Activated CD8-positive, alpha-beta memory T cell treated with anti-CD3 and anti-CD28 coated beads, Interleukin-2, amount 50 U/mL, for 1 hour (primary cell): Measurements from ENCODE around the gene DHX34.
"Not testable (repeated sequence)": the region's sequence is repeated elsewhere in the genome, so short reads cannot be mapped to it uniquely, and the experiment has no call there.

Experiments
- DNase-seq: peaks from one replicate; pipeline ENCODE4 v3.0.0-alpha.2; 2020; ENCODE audit errors: extremely low read depth

The DHX34 gene

GRCh38 chr19:47323872-47324271 is 25.2 kb upstream of the DHX34 start:
- no peak for DNase-seq

- DNase-seq, result no peak
Observed at GRCh38 chr19:47324502-47324901, 24.6 kb upstream of the DHX34 start.

GRCh38 chr19:47330466-47330869 is 18.6 kb upstream of the DHX34 start:
- DNase-seq, result no peak

GRCh38 chr19:47331490-47331889 is 17.6 kb upstream of the DHX34 start:
- no peak for DNase-seq

- no peak for DNase-seq
Observed at GRCh38 chr19:47331931-47332547, 17.1 kb upstream of the DHX34 start, which contains the start of gene C5AR2. C5AR2 (plus strand) TSS chr19:47332175; CDS start chr19:47340800, 8,625 bp downstream.

GRCh38 chr19:47336765-47337718 is 12.1 kb upstream of the DHX34 start:
- DNase-seq, result not testable (repeated sequence)

GRCh38 chr19:47339196-47339880 is 9.8 kb upstream of the DHX34 start:
- no peak for DNase-seq

GRCh38 chr19:47340477-47341208 is 8.5 kb upstream of the DHX34 start:
- DNase-seq, result no peak

- DNase-seq, result no peak
Observed at GRCh38 chr19:47341734-47342133, 7.4 kb upstream of the DHX34 start.

GRCh38 chr19:47343194-47343802 is 5.8 kb upstream of the DHX34 start:
- DNase-seq, result no peak

GRCh38 chr19:47344425-47344824 is 4.7 kb upstream of the DHX34 start:
- no peak for DNase-seq

GRCh38 chr19:47346024-47346423 is 3.1 kb upstream of the DHX34 start:
- DNase-seq, result not testable (repeated sequence)

- DNase-seq, result no peak
Observed at GRCh38 chr19:47350630-47351029, 1.5 kb downstream of the DHX34 start.

GRCh38 chr19:47351548-47351947 is 2.4 kb downstream of the DHX34 start:
- no peak for DNase-seq

GRCh38 chr19:47352095-47352494 is 3.0 kb downstream of the DHX34 start:
- no peak for DNase-seq

GRCh38 chr19:47353307-47353712 is 4.2 kb downstream of the DHX34 start:
- DNase-seq, result no peak

- no peak for DNase-seq
Observed at GRCh38 chr19:47356900-47357299, 7.8 kb downstream of the DHX34 start.

- DNase-seq, result no peak
Observed at GRCh38 chr19:47357788-47358680, 8.9 kb downstream of the DHX34 start.

GRCh38 chr19:47358936-47359335 is 9.8 kb downstream of the DHX34 start:
- DNase-seq, result no peak

- DNase-seq, result no peak
Observed at GRCh38 chr19:47362321-47362720, 13.2 kb downstream of the DHX34 start.
